Mucosa of descending colon (tissue), 3 donors: ENCODE data around the gene KIRREL3. TPM values are rescaled to one million over a fixed set of nuclear protein-coding genes. Genes with fewer than 3 reads are reported as not detected.

ENCODE experiments used
- ATAC-seq: fragments of 200-7000 bp; cut with Tn5 transposase; one replicate; pipeline ENCODE4 v1.9.1; 2020; ENCODE audit warnings: mild to moderate bottlenecking, moderate library complexity
- DNase-seq, 3 donors: peaks; one replicate each; pipeline ENCODE4 v3.0.0-alpha.2; 2020
- H3K36me3 ChIP-seq: fragments of 200-600 bp; one replicate; pipeline ENCODE4 v1.8.0; 2021; ENCODE audit warnings: low read depth, mild to moderate bottlenecking
- H3K4me1 ChIP-seq: fragments of 200-600 bp; one replicate; pipeline ENCODE4 v1.8.0; 2021; ENCODE audit warnings: low read depth, mild to moderate bottlenecking
- H3K4me3 ChIP-seq: fragments of 200-600 bp; one replicate; pipeline ENCODE4 v1.8.0; 2021; ENCODE audit warnings: mild to moderate bottlenecking
- H3K9me3 ChIP-seq: fragments of 200-600 bp; one replicate; pipeline ENCODE4 v1.8.0; 2021; ENCODE audit warnings: mild to moderate bottlenecking
- intact Hi-C, 2 donors: fragments of 100-400 bp; cut with DNase I in 1 of 2; cut with micrococcal nuclease in 1 of 2; formaldehyde crosslinking; loops; one replicate each; pipeline versions ENCODE4 v1.11.0 to v1.11.1; 2022; cut with DNase I, micrococcal nuclease
- total RNA-seq, 3 donors: library from RNA; stranded (reverse); fragmentation: NEBNext Ultra II Directional in 2 of 3; extraction: Animal tissue kit (Norgen Biotek cat#: 25700) in 2 of 3; gene quantifications; one replicate each; pipeline versions ENCODE4 v1.2.1 to v1.2.4, GENCODE V29; 2021 to 2023
- TF ChIP-seq, protein P1 (sequence below): fragments of 200-600 bp; IDR thresholded peaks from one replicate; pipeline ENCODE4 v1.8.0; 2022; ENCODE audit warnings: antibody characterized with exemption, mild to moderate bottlenecking
- donor health status: DM: no; HTN: no; CAD: no; lungs with moderate emphysema.
- donor health status: DM: no; HTN: no; CAD: no.
- donor health status: DM: no; HTN: yes; CAD: no.

KIRREL3 gene
- total RNA-seq, 3 donors from 2014 or later = 0.23 to 2.4 (median 0.70) TPM

DNA sequence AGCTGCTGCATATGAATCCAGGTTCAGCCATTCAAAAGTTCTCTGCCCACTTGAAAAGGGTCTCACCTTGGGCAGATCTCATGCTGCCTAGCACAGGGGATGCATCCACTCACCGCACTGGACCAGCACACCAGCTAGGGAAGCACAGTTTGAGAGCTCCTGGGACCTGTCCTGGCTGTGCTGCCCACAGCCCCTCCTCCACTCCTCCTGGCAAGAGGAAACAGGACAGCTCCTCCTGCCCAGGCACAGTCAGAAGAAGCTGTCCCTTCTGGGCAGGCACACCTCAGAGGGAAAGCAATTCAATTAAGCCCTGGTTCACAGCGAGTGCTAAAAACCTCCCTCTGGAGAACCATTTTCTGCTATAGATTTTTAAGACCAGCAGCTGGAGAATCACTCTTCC, 498.4 kb downstream of the KIRREL3 start:
- no peak for ATAC-seq
- intact Hi-C loops = no loop called here
- H3K9me3 ChIP-seq = no peaks in the 10 kb centered on the region
- no peaks in the 10 kb centered on the region for H3K4me1 ChIP-seq
- TF ChIP-seq, protein P1, sequence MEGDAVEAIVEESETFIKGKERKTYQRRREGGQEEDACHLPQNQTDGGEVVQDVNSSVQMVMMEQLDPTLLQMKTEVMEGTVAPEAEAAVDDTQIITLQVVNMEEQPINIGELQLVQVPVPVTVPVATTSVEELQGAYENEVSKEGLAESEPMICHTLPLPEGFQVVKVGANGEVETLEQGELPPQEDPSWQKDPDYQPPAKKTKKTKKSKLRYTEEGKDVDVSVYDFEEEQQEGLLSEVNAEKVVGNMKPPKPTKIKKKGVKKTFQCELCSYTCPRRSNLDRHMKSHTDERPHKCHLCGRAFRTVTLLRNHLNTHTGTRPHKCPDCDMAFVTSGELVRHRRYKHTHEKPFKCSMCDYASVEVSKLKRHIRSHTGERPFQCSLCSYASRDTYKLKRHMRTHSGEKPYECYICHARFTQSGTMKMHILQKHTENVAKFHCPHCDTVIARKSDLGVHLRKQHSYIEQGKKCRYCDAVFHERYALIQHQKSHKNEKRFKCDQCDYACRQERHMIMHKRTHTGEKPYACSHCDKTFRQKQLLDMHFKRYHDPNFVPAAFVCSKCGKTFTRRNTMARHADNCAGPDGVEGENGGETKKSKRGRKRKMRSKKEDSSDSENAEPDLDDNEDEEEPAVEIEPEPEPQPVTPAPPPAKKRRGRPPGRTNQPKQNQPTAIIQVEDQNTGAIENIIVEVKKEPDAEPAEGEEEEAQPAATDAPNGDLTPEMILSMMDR = no peak
- no peak for DNase-seq
- H3K4me3 ChIP-seq = no peak overlapping the region
- H3K36me3 ChIP-seq = no peaks in the 10 kb centered on the region

DNA sequence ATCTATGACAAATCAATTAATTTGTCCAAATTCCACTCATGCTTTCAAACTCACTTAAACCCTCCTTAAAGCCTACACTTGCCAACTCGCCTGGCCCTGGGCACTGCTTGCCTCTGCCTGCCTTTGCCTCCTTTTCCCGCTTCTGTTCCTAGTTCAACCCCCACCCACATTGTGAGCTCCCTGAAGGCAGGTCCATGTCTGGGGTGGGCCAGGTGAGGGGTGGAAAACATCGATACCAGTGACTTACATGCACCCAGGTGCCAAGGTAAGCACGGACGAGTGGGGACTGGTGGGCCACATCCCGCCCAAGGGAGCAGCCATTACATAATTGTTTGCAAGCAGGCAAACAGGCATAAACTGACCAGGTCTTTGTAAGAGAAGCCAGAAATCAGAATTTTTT, 498.9 kb downstream of the KIRREL3 start:
- intact Hi-C loops = no loop called here
- ATAC-seq = no peak
- TF ChIP-seq, protein P1 = no peak
- no peaks in the 10 kb centered on the region for H3K4me1 ChIP-seq
- H3K36me3 ChIP-seq = no peaks in the 10 kb centered on the region
- no peak overlapping the region for H3K4me3 ChIP-seq
- H3K9me3 ChIP-seq = no peaks in the 10 kb centered on the region
- DNase-seq = no peak

DNA sequence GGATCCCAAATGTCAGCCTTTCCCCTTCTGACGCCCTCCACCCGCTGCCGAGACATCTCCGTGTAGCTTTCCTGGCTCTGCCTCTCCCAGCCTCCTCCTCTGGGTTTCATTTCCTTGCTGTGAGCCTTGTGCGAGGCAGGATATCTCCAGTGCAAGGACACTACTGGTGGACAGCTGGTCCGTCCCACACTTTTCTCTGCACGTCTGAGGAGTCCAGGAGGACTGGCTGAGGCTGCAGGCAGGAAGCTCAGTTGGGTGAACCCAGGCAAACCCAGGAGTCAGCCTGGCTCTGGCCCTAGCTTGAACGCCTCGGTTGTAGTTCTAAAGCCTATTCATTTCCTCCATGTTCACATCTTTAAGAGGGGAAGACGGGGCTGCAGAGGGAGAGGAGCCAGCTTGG, 499.6 kb downstream of the KIRREL3 start:
- TF ChIP-seq, protein P1 = no peak
- H3K9me3 ChIP-seq = no peaks in the 10 kb centered on the region
- H3K4me1 ChIP-seq = no peaks in the 10 kb centered on the region
- H3K4me3 ChIP-seq = no peak overlapping the region
- DNase-seq (no peak), ATAC-seq (no peak)
- intact Hi-C loops = no loop called here
- no peaks in the 10 kb centered on the region for H3K36me3 ChIP-seq

DNA sequence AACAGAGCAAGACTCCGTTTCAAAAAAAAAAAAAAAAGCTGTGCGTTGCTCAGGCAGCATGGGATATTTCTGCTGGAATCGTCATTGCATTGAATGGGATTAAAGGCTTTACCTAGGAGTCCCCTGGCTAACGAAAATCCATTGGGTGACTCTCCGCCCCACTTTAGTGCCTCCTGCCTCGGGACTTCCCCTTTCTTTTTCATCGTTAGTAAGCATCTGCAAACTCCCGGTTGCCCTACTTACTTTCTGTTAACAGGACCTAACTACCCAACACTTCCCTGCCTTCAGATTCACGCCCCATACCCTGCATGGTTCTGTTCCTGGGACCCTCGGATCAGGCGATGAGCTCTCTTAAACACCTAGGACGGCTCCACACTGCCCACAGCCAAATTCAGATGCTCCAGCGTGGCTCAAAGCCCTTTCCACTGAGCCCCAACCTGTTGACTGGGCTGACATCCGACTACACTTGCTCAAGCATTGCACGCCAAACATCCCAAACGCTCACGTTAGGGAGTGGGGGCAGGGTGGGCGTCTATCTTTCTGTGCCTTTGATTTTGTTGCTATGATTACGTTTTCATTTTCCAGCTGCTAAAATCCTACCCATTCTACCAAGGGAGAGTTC, 501.3 kb downstream of the KIRREL3 start:
- intact Hi-C loops = no loop called here
- H3K4me1 ChIP-seq = no peaks in the 10 kb centered on the region
- H3K9me3 ChIP-seq = no peaks in the 10 kb centered on the region
- H3K36me3 ChIP-seq = no peaks in the 10 kb centered on the region
- ATAC-seq = no peak
- DNase-seq = no peak
- H3K4me3 ChIP-seq = no peak overlapping the region
- TF ChIP-seq, protein P1 = no peak

DNA sequence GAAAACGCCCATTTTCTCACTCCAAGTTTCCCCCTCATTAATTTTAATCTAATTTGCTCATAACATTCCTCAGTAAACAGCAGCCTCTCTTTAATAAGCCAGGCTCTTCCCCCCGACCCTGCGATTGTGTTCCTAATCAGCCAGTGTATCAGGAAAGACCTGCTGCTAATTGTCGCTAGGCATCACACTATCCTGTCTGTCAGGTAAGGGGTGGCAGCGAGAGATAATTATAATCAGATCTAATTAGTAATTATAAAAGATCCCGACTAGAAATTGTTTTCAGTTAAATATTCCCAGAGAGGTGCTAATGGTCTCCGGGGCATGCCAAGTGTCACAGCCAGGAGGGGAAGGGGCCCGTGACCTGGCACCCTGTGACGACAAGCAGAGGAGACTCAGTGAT, 502.3 kb downstream of the KIRREL3 start:
- Histone ChIP-seq H3K36me3 (no peaks in the 10 kb centered on the region), H3K9me3 (no peaks in the 10 kb centered on the region), H3K4me1 (no peaks in the 10 kb centered on the region), H3K4me3 (no peak overlapping the region)
- intact Hi-C loops = no loop called here
- TF ChIP-seq, protein P1 = no peak
- ATAC-seq (no peak), DNase-seq (no peak)
